ENCODE data around the gene SUGCT. TPM values are rescaled to one million over a fixed set of nuclear protein-coding genes. Genes with fewer than 3 reads are reported as not detected.

Gene SUGCT
- total and polyA plus RNA-seq, 12 donors, result 8.4 to 96.4 (median 25.5) TPM

DNA sequence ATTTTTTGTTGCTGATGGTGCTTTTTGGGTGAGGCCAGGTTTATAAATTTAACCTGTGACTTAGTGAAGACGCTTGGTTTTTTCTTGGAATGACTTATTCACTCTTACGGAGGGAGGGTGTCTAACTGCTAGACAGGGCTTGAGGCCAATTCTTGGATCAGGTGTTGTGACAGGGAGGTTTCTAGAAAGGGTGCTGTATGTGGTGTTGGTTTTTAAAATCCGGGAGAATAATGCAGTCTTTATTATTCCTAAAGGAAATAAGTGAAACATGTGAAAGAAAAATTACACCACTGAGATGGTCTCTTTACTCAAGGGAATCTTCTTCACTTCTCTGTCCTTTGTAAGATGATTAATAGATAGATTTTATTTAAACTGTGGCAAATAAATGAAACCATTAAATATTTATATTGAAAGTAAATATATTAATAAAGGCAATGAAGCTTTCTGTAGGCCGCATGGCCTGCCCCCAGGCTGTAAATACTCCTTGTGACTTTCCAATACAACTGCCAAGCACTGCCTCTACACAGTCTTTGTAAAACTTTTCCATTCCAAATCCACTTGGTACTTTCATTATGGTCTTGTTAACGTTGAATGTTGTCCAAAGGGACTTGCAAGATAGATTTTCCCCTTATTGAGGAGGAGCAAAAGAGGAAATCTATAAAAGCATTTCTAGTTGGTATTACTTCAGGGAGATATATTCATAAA lies 323.1 kb downstream of the SUGCT start:
- Histone ChIP-seq H3K9me3 (replicated peaks in 1 of 3) (no peaks in the 10 kb centered on the region), H3K4me3 (no peak overlapping the region), H3K27ac (no peak overlapping the region), H3K36me3 (replicated peaks in 1 of 2) (no peaks in the 10 kb centered on the region), H3K4me1 (replicated peaks in 1 of 2) (no peaks in the 10 kb centered on the region), H3K27me3 (no peaks in the 10 kb centered on the region)
- TF ChIP-seq, protein P1, sequence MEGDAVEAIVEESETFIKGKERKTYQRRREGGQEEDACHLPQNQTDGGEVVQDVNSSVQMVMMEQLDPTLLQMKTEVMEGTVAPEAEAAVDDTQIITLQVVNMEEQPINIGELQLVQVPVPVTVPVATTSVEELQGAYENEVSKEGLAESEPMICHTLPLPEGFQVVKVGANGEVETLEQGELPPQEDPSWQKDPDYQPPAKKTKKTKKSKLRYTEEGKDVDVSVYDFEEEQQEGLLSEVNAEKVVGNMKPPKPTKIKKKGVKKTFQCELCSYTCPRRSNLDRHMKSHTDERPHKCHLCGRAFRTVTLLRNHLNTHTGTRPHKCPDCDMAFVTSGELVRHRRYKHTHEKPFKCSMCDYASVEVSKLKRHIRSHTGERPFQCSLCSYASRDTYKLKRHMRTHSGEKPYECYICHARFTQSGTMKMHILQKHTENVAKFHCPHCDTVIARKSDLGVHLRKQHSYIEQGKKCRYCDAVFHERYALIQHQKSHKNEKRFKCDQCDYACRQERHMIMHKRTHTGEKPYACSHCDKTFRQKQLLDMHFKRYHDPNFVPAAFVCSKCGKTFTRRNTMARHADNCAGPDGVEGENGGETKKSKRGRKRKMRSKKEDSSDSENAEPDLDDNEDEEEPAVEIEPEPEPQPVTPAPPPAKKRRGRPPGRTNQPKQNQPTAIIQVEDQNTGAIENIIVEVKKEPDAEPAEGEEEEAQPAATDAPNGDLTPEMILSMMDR (IDR thresholded peaks at IDR 0.05), result no peak
- no peak for TF ChIP-seq POLR2A (IDR thresholded peaks at IDR 0.05)
- intact Hi-C loops (cut with DNase I), result no loop called here
- WGBS, 4 donors, result 86 to 89% (median 88%) methylated on average over 5 of the region's 5 CpGs
- no peak for DNase-seq

DNA sequence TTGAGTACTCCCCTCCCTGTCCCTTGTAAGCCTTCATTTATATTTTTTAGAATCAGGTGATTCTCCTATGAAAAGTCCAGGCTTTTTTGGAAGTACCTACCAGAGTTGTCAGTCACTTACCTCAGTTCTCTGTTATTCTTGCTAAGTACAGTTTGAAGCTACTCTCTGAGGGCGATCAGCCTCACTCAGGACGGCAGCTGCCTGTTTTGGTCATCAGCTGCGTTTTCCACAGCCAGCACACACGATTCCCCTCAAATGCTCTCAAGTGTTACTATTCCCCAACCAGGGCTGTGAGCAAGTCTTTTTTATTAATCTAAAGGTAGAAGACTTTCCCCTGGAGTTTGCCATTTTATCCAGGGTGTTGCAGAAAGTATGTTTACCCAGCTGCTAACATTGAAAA lies 328.6 kb downstream of the SUGCT start:
- Histone ChIP-seq H3K27ac (no peak overlapping the region), H3K36me3 (replicated peaks in 1 of 2) (no peaks in the 10 kb centered on the region), H3K9me3 (replicated peaks in 1 of 3) (no peaks in the 10 kb centered on the region), H3K4me3 (no peak overlapping the region), H3K27me3 (no peaks in the 10 kb centered on the region), H3K4me1 (replicated peaks in 1 of 2) (no peaks in the 10 kb centered on the region)
- DNase-seq, result no peak
- TF ChIP-seq, protein P1 (IDR thresholded peaks at IDR 0.05), result no peak
- TF ChIP-seq POLR2A (IDR thresholded peaks at IDR 0.05), result no peak
- WGBS, 4 donors, result 56 to 75% (median 68%) methylated on average over 4 of the region's 4 CpGs
- intact Hi-C loops (cut with DNase I), result no loop called here

DNA sequence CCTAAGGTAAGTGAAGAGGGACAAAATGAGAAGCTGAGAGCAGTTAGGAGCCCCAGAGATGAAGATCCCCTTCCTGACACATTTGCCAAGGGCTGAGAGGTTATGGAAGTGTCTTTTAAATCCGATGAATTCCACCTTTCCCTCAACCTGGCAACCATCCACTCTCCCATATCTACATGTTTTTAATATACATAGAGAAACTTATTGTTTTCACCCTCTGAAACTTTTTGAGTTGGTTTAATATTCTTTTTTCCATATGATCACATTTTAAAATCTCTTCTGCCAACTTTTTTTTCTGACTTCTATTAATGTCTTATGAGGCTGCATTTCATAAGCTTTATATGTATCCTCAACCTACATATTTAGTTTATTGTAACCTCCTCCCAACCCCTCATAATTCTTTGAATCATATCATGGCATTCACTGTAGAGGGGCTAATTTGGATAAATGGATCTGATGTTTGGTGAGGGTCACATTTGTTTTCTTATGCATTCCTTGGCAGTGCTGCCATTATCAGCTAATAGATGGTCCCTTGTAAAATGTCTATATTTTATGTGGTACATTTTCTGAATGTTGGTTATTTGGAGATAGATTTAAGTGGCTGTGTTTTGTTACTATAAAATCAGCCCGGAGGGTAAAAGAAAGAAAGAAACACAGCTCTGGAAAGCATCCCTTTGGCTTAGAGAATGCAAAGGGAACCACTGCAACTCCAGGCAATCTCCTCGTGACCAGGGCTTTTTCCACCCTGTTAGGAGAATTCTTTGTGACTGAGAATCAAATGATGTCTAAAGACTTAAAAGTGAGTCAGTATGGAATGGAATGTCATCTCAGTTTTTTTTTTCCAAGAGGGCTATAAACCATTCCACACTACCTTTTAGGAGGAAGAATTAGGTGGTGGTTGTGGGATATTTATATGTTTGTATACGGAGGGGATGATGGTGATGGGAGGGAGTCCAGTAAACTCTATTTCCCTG lies 334.4 kb downstream of the SUGCT start:
- DNase-seq, result no peak
- Histone ChIP-seq H3K4me3 (no peak overlapping the region), H3K36me3 (replicated peaks in 1 of 2) (no peaks in the 10 kb centered on the region), H3K4me1 (replicated peaks in 1 of 2) (no peaks in the 10 kb centered on the region), H3K9me3 (replicated peaks in 1 of 3) (no peaks in the 10 kb centered on the region), H3K27me3 (no peaks in the 10 kb centered on the region), H3K27ac (no peak overlapping the region)
- intact Hi-C loops (cut with DNase I), result no loop called here
- TF ChIP-seq, protein P1 (IDR thresholded peaks at IDR 0.05), result no peak
- TF ChIP-seq POLR2A (IDR thresholded peaks at IDR 0.05), result no peak
- 69 to 85% (median 79%) methylated on average over 4 of the region's 4 CpGs for WGBS, 4 donors

DNA sequence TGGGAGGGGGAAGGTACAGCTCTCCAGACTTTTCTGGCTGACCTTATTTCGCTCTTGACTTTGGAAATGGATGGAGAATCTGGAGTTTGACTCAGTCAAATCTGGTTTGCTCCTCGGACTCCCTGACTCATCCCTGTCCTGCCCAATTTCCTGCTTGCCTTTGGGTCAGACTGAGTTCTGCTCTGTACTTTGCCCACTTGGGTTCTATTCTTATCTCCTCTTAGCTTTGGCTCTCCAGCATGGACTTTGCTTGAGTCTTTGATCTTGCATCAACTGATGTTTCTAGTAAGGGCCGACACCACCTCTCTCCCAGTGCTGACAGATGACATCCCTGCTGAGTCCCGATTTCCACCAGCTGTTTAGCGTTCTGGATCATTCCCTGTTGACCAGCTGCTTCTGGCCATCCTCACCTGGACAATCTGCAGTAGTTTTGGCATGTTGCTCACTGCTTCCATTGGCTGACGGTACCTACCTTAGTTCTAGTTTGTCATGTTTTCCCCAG lies 335.3 kb downstream of the SUGCT start:
- H3K9me3 ChIP-seq (replicated peaks in 1 of 3), result no peaks in the 10 kb centered on the region
- no peaks in the 10 kb centered on the region for H3K27me3 ChIP-seq
- WGBS, 4 donors, result 88 to 94% (median 88%) methylated on average over 6 of the region's 6 CpGs
- no peaks in the 10 kb centered on the region for H3K36me3 ChIP-seq (replicated peaks in 1 of 2)
- no peaks in the 10 kb centered on the region for H3K4me1 ChIP-seq (replicated peaks in 1 of 2)
- no peak overlapping the region for H3K4me3 ChIP-seq
- TF ChIP-seq, protein P1 (IDR thresholded peaks at IDR 0.05), result no peak
- TF ChIP-seq POLR2A (IDR thresholded peaks at IDR 0.05), result no peak
- no peak overlapping the region for H3K27ac ChIP-seq
- no peak for DNase-seq
- intact Hi-C loops (cut with DNase I), result no loop called here
